Karpas-422 (cell line): Measurements from ENCODE around the gene INPP5A. TPM values are rescaled to one million over a fixed set of nuclear protein-coding genes. Genes with fewer than 3 reads are reported as not detected.

ENCODE experiments used
- DNase-seq: peaks from one replicate; pipeline ENCODE4 v3.0.0-alpha.2; 2015
- H2AFZ ChIP-seq: fragments of 200-600 bp; sonication (generic); 2 replicates; pipeline ENCODE4 v1.6.1; 2014; ENCODE audit warnings: antibody characterized with exemption, low read length, mixed read lengths
- H3K27ac ChIP-seq: fragments of 200-600 bp; sonication (generic); 2 replicates; pipeline ENCODE4 v1.5.1; 2014; ENCODE audit warnings: mild to moderate bottlenecking, low read length, moderate library complexity
- H3K27me3 ChIP-seq: fragments of 200-600 bp; sonication (generic); 2 replicates; pipeline ENCODE4 v1.6.1; 2014; ENCODE audit warnings: low read length, mixed read lengths
- H3K36me3 ChIP-seq: fragments of 200-600 bp; sonication (generic); 2 replicates; pipeline ENCODE4 v1.6.1; 2014; ENCODE audit warnings: low read length, mixed read lengths; ENCODE audit not compliant: insufficient read depth
- H3K4me1 ChIP-seq: fragments of 200-600 bp; sonication (generic); 2 replicates; pipeline ENCODE4 v1.6.1; 2014; ENCODE audit warnings: mild to moderate bottlenecking, low read length, mixed read lengths
- H3K4me2 ChIP-seq: fragments of 200-600 bp; sonication (generic); 2 replicates; pipeline ENCODE4 v1.6.1; 2014; ENCODE audit warnings: low read length, low read depth, mild to moderate bottlenecking; ENCODE audit not compliant: poor library complexity, severe bottlenecking
- H3K4me3 ChIP-seq: fragments of 200-600 bp; sonication (generic); 2 replicates; pipeline ENCODE4 v1.5.1; 2014; ENCODE audit warnings: mild to moderate bottlenecking, antibody characterized with exemption, low read length, mixed read lengths
- H3K79me2 ChIP-seq: fragments of 200-600 bp; sonication (generic); 2 replicates; pipeline ENCODE4 v1.6.1; 2014; ENCODE audit warnings: mild to moderate bottlenecking, low read length, mixed read lengths
- H3K9ac ChIP-seq: fragments of 200-600 bp; sonication (generic); 2 replicates; pipeline ENCODE4 v1.6.0; 2014; ENCODE audit warnings: low read length
- H3K9me2 ChIP-seq: fragments of 200-600 bp; sonication (generic), shearing (Covaris generic); replicated peaks from 2 replicates; pipeline ENCODE4 v1.6.0; 2014; ENCODE audit warnings: mild to moderate bottlenecking, low read length, moderate library complexity; ENCODE audit not compliant: insufficient read depth
- H3K9me3 ChIP-seq: fragments of 300-700, 200-600 bp; sonication (generic); 2 replicates; pipeline ENCODE4 v1.6.1; 2014; ENCODE audit warnings: low read length, mixed read lengths
- H4K20me1 ChIP-seq: fragments of 200-600 bp; sonication (generic); 2 replicates; pipeline ENCODE4 v1.6.1; 2014; ENCODE audit warnings: mild to moderate bottlenecking, antibody characterized with exemption, low read length, low read depth; ENCODE audit not compliant: insufficient read depth
- total RNA-seq: library from RNA; depleted of rRNA; stranded (reverse); fragments of >200 nt; shearing (Covaris generic); gene quantifications from 2 replicates; pipeline ENCODE4 v1.2.3, GENCODE V29; 2014; ENCODE audit warnings: low replicate concordance

The INPP5A gene
- total RNA-seq, 1 experiment from 2014 or later: 9.1 TPM

GRCh38 chr10:132615341-132616169 lies 78.0 kb downstream of the INPP5A start:
- Histone ChIP-seq H3K4me2 (no peak overlapping the region), H3K4me1 (no peaks in the 10 kb centered on the region), H3K9me3 (peaks cover 12% of the 10 kb centered on the region), H3K36me3 (peaks cover 4% of the 10 kb centered on the region; the same call in 1 of the 2 replicates), H3K27ac (no peak overlapping the region), H2AFZ (no peak overlapping the region), H3K9me2 (no peaks in the 10 kb centered on the region), H4K20me1 (peaks cover 31% of the 10 kb centered on the region; the same call in 1 of the 2 replicates), H3K9ac (no peak overlapping the region), H3K79me2 (no peaks in the 10 kb centered on the region), H3K4me3 (no peak overlapping the region), H3K27me3 (no peaks in the 10 kb centered on the region; the same call in 1 of the 2 replicates)
- DNase-seq: no peak

DNA sequence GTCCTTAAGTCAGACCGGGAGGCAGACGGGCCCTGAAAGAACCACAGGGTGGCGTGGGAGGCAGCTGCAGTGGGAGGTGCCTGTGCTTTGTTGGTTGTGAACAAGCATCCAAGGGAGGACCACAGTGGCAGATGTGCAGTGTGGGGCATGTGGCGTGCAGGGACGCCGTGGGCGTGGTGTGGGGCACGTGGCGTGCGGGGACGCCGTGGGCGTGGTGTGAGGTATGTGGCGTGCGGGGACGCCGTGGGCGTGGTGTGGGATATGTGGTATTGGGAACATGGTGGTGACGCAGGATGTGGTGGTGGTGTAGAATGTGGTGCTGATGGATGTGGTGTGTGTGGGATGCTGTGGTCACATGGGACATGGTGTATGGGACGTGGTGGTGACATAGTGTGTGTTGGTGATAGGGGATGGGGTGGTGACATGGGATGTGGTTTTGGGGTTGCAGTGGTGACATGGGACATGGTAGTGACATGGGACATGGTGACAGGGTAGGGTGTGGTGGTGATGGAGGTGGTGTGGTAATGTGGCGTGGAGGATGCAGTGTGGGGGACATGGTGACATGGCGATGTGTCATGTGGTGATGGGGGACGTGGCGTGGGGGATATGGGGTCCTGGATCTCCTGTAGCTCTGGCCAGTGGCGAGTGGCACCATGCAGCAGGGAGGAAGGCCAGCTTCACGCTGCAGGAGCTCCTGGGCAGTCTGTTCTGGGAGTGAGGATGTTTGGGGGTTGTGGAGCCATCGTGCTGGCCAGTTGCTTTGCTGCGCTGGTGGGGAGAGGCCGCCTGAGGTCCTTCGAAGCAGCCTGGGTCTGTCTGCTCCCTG lies 78.8 kb downstream of the INPP5A start:
- no peak overlapping the region for H3K27ac ChIP-seq
- no peaks in the 10 kb centered on the region for H3K79me2 ChIP-seq
- H3K4me1 ChIP-seq: no peaks in the 10 kb centered on the region
- H3K4me3 ChIP-seq: no peak overlapping the region
- H2AFZ ChIP-seq: no peak overlapping the region
- no peaks in the 10 kb centered on the region; the same call in 1 of the 2 replicates for H3K27me3 ChIP-seq
- H3K9ac ChIP-seq: no peak overlapping the region
- no peak overlapping the region for H3K4me2 ChIP-seq
- peaks cover 12% of the 10 kb centered on the region; the same call in 1 of the 2 replicates for H3K36me3 ChIP-seq
- DNase-seq: no peak
- H3K9me3 ChIP-seq: peaks cover 20% of the 10 kb centered on the region
- H4K20me1 ChIP-seq: peaks cover 26% of the 10 kb centered on the region; the same call in 1 of the 2 replicates
- no peaks in the 10 kb centered on the region for H3K9me2 ChIP-seq

- Histone ChIP-seq H3K79me2 (no peaks in the 10 kb centered on the region), H3K36me3 (peaks cover 13% of the 10 kb centered on the region; the same call in 1 of the 2 replicates), H3K27me3 (no peaks in the 10 kb centered on the region; the same call in 1 of the 2 replicates), H3K9me2 (no peaks in the 10 kb centered on the region), H3K4me1 (no peaks in the 10 kb centered on the region), H3K9ac (no peak overlapping the region), H2AFZ (no peak overlapping the region), H3K27ac (no peak overlapping the region), H3K4me3 (no peak overlapping the region), H3K4me2 (no peak overlapping the region), H4K20me1 (peaks cover 21% of the 10 kb centered on the region; the same call in 1 of the 2 replicates), H3K9me3 (peaks cover 21% of the 10 kb centered on the region)
- no peak for DNase-seq
Observed at GRCh38 chr10:132616996-132617736, 79.6 kb downstream of the INPP5A start.

GRCh38 chr10:132617737-132618052 lies 80.1 kb downstream of the INPP5A start:
- H3K9me3 ChIP-seq: peaks cover 21% of the 10 kb centered on the region

DNA sequence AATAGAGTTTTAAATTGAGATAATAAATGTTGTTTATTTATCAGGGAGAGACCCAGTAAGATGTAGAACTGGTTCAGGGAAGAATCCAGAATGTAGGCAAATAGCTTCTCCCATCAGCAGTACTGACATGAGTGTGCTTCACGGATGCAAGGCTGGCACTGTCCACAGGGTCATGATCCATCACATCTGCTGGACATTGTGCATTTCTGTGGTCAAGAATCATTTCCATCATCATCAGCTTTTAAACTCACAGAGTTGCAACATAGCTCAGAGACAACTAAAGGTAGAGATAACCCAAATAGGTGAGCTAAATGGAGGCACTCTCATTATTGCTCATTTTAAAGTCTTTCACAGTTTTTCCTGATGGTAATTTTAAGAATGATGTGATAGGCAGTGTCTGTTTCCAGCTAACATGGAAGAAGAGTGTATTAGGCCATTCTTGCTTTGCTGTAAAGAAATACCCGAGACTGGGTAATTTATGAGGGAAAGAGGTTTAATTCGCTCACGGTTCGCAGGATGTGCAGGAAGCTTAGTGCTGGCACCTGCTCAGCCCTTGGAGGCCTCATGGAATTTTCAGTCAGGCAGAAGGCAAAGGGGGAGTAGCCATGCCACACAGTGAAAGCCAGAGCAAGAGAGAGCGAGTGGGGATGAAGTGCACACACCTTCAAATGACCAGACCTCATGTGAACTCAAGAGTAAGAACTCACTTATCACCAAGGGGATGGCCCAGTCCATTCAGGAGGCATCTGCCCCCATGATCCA lies 80.8 kb downstream of the INPP5A start:
- peaks cover 14% of the 10 kb centered on the region; the same call in 1 of the 2 replicates for H4K20me1 ChIP-seq
- DNase-seq: no peak
- H3K4me2 ChIP-seq: no peak overlapping the region
- H3K36me3 ChIP-seq: peaks cover 13% of the 10 kb centered on the region; the same call in 1 of the 2 replicates
- no peaks in the 10 kb centered on the region for H3K4me1 ChIP-seq
- H3K4me3 ChIP-seq: no peak overlapping the region
- H3K27me3 ChIP-seq: no peaks in the 10 kb centered on the region; the same call in 1 of the 2 replicates
- H2AFZ ChIP-seq: no peak overlapping the region
- no peaks in the 10 kb centered on the region for H3K79me2 ChIP-seq
- no peaks in the 10 kb centered on the region for H3K9me2 ChIP-seq
- no peak overlapping the region for H3K9ac ChIP-seq
- H3K27ac ChIP-seq: no peak overlapping the region
- peaks cover 21% of the 10 kb centered on the region for H3K9me3 ChIP-seq

More at GRCh38 chr10:132617737-132618052, 80.1 kb downstream of the INPP5A start:
- Histone ChIP-seq H3K9ac (no peak overlapping the region), H3K4me1 (no peaks in the 10 kb centered on the region), H3K27ac (no peak overlapping the region), H3K79me2 (no peaks in the 10 kb centered on the region), H4K20me1 (peaks cover 18% of the 10 kb centered on the region; the same call in 1 of the 2 replicates), H3K36me3 (peaks cover 13% of the 10 kb centered on the region; the same call in 1 of the 2 replicates), H3K9me2 (no peaks in the 10 kb centered on the region), H3K27me3 (no peaks in the 10 kb centered on the region; the same call in 1 of the 2 replicates), H3K4me3 (no peak overlapping the region), H3K4me2 (no peak overlapping the region), H2AFZ (no peak overlapping the region)
- DNase-seq: no peak

- no peak overlapping the region for H3K9ac ChIP-seq
- H3K27ac ChIP-seq: no peak overlapping the region
- H3K4me1 ChIP-seq: no peaks in the 10 kb centered on the region
- no peak overlapping the region for H3K4me2 ChIP-seq
- H3K27me3 ChIP-seq: no peaks in the 10 kb centered on the region; the same call in 1 of the 2 replicates
- no peaks in the 10 kb centered on the region for H3K79me2 ChIP-seq
- peaks cover 13% of the 10 kb centered on the region; the same call in 1 of the 2 replicates for H3K36me3 ChIP-seq
- H3K4me3 ChIP-seq: no peak overlapping the region
- DNase-seq: no peak
- H2AFZ ChIP-seq: no peak overlapping the region
- H3K9me3 ChIP-seq: peaks cover 21% of the 10 kb centered on the region
- peaks cover 9% of the 10 kb centered on the region; the same call in 1 of the 2 replicates for H4K20me1 ChIP-seq
- H3K9me2 ChIP-seq: no peaks in the 10 kb centered on the region
Observed at GRCh38 chr10:132619927-132620326, 82.3 kb downstream of the INPP5A start.

DNA sequence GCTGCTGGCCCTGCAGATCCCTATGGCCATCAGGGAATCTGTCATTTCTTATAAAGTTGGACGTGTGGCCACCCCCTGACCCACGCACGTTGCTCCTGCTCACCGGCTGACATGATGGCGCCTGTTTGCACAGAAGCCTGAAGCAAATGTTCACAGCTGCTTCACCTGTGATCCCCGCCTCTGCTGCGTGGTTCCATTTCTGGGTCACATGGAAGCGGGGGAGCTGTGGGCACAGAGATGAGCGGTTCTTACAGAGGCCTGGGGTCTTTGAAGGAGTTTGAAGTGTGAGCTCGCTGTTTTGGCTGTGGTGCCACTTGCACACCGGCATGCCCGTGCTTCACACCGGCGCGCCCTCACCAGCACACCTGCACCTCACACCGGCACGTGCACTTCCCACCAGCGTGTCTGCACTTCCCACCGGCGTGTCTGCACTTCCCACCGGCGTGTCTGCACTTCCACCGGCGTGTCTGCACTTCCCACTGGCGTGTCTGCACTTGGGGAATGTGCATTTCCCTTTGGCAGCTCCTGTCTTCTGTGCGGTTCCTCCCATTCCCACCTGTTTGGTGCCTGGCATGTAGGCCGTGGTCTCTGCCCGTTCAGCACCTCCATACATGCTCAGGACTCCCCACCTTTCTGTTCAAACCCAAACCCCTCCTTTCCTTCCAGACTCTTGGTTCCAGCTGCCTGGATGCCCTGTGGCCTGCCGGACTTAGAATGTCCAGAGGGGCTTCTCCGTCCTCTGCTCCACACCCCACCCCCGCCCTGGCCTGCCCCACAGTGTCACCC lies 86.7 kb downstream of the INPP5A start:
- Histone ChIP-seq H3K4me3 (no peak overlapping the region), H3K9ac (no peak overlapping the region), H2AFZ (no peak overlapping the region), H4K20me1 (peaks cover 17% of the 10 kb centered on the region; the same call in 1 of the 2 replicates), H3K36me3 (peaks cover 13% of the 10 kb centered on the region; the same call in 1 of the 2 replicates), H3K27ac (no peak overlapping the region), H3K9me2 (no peaks in the 10 kb centered on the region), H3K4me1 (peaks cover 5% of the 10 kb centered on the region), H3K9me3 (peaks cover 20% of the 10 kb centered on the region), H3K27me3 (no peaks in the 10 kb centered on the region; the same call in 1 of the 2 replicates), H3K79me2 (no peaks in the 10 kb centered on the region), H3K4me2 (no peak overlapping the region)
- no peak for DNase-seq
